Measurements from ENCODE around the gene CFAP92. TPM values are rescaled to one million over a fixed set of nuclear protein-coding genes. Genes with fewer than 3 reads are reported as not detected.
"Not testable (repeated sequence)": the region's sequence is repeated elsewhere in the genome, so short reads cannot be mapped to it uniquely, and the experiment has no call there.

CFAP92 gene
- total RNA-seq, 1 experiment from 2014 or later = not detected

DNA sequence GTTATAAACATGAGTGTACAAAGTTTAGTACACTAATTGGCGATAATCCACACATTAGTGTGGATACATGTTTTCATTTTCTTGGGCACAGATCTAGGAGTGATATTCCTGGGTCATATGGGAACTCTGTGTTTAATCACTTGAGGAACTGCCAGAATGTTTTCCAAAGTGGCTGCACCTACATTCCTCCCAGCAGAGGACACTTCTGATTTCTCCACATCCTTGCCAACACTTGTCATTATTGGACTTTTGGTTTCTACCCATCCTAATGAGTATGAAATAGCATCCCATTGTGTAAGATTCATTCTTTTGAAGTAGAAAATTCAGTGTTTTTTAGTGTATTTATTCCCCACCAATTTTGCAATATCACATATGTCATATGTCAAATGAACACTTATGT is 53.6 kb downstream of the CFAP92 start:
- no peak for DNase-seq (ENCODE audit: low read depth)

DNA sequence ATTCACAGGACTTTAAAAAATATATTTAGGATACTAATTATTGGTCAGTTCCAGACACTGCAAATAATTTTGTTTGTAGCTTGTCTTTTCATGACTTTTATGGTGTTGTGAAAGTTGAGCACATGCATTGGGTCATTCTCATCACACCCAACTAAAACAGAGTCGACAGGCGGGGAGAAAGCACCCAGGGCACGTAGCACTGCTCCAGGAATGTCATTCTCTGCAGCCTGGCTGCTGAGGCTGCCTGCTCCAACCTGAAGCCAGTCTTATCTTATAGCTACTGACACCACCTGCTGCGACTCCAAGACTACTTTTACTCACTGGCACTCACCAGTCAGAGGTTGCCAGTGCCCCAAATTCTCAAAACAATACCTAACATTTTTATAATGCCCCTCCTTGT is 57.5 kb downstream of the CFAP92 start:
- DNase-seq (ENCODE audit: low read depth) = no peak

DNA sequence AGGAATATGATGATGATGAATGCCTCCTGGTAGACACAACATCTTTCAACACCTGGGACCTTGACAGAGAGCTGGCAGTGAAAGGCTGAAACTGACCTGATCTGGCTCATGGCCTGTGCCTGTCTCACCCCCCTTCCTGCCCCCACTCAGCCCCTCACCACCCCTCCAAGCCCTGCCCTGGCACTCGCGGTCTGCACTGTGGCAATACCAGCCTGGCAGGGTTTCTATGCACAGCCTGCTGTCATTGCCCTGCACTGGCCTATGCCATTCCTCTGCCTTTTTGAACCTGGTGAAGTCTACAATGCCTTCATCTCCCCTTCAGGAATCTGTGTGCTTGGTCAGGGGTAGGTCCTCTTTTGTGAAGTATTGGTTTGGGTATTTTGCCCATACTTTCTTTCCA is 58.0 kb downstream of the CFAP92 start:
- DNase-seq (ENCODE audit: low read depth) = no peak

DNA sequence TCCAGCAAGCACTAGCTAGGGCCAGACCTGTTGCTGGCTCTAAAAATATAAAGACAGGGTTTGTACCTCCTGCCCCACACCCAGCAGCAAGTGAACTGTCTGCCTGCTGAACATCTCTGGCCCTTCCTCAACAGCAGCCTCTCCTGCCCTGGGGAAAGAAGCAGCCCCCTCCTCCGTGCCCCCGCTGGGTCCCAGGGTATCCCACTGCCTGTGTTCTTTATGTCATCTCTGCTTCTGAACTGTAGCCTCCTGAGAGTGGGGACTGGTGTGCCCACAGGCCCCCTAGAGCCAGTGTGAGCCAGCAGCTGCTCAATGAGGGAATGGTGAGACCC is 60.0 kb downstream of the CFAP92 start:
- no peak for DNase-seq (ENCODE audit: low read depth)

DNA sequence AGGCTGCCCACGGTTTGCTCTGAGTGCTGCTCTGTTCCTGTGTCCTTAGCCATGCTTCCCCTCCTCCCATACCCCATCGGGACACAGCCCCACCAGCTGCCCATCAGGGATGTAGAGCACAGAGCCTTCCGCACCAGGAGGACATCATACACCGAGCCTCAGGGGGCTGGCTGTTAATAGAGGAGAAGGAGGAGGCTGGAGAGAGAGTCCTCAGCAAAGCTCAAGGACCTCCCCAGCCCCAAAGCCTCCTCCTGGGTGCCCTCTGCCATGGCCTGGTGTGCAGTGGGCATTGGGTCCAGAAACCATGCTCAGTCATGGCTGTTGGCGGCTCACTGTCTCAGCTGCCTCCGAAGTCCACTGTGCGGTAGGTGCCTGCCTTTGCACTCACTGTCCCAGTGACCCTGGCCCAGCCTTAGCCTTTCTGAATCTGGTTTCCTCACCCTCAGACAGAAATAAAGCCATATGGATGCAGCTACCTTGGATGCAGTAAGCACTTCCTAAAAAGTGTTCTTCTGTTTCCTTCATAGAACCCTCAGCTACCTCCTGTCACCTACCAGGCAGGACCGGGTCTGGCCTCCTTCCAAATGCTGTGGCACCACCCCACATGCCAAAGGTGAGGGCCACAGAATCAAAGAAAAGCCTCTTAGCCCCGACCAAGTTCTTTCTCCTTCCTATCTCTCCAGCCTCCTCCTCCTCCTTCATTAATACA is 60.5 kb downstream of the CFAP92 start:
- DNase-seq (ENCODE audit: low read depth) = no peak

DNA sequence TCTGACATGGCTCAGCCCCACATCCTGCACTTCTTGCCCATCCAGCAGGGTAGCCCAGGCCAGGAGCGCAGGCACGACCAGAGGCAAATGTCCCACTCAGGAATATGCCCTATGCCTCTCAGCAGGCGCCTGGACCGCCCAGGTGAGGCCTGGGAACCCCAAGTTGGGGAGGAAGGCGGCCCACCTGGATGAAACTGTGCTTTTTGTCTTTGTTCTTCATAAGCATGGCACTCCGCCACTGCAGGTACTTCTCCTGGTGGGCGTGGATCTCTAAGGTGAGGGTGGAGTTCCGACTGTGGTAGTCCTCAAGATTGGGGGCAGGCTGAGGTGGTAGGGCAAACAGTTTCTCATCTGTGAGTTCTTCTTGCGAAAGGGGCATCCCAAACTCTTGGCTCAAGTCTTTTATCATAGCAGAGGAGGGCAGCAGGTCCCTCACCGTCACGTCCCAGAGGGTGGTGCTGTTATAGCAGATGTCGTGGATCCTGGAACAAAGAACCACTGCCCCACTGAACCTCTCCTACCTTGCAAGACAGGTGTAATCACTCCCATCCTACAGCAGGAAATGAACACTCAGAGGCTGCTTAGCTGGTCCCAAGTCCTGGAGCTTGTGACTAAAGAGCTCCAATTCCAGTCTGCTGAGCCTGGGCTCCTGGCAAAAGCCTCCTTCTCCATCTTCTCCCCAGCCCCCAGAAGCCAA is 61.2 kb downstream of the CFAP92 start:
- no peak for DNase-seq (ENCODE audit: low read depth)

DNA sequence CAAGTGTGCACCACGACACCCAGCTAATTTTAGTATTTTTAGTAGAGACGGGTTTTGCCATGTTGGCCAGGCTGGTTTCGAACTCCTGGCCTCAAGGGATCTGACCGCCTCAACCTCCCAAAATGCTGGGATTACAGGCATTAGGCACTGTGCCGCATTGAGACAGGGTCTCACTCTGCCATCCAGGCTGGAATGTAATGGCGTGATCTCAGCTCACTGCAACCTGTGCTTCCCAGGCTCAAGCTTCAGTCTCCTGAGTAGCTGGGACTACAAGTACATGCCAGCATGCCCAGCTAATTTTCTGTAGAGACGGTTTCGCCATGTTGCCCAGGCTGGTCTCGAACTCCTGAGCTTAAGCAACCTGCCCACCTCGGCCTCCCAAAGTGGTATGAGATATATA is 62.8 kb downstream of the CFAP92 start:
- no peak for DNase-seq (ENCODE audit: low read depth)

DNA sequence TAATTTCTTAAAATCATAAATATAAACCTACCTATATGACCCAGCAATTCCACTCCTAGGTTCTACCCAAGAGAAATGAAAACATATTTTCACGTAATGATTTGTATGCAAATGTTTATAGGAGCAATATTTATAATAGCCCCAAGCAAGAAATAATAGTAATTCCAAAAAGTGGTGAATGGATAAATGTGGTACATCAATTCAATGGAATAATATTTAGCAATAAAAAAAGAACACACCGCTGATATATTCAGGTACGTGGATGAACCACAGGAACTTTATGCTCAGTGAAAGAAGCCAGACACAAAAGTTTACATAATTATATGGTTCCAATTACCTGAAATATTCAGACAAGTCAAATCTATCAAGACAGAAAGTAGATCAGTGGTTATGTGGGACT is 64.5 kb downstream of the CFAP92 start:
- DNase-seq (ENCODE audit: low read depth) = no peak

DNA sequence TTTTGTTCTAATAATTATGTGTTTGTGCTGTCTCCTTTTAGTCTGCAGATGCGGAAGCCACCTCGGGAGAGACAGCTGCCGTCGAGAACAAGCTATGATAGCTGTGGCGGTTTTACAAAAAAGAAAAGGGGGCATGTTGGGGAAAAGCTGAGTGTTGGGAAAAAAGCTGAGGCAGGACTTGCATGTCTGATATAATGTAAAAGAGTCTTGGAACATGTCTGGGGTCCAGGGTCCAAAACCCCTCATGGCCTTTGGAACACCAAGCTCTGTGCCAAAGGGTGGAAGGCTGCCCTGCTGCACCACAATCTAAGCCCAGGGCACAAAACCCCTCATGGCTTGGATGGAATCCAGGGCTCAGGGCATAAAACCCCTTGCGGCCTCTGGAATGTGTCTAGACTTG is 69.9 kb downstream of the CFAP92 start:
- not testable (repeated sequence) for DNase-seq (ENCODE audit: low read depth)

DNA sequence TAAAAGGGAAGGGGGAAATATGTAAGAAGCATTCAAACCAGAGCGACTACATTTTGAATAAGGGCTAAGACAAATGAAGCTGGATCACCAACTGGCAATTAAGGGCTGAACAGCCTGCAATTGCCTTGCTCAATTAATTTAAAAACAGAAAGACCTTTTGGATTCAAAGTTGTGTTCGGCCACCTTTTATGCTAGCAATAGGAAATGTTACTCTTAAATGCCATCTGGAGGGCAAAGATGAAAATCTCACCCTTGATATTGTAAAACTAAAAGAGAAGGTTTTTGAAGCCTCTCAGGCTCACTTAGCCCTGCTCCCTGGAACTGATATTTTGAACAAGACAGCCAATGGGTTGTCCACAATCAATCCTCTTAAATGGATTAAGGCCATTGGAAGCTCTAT is 70.3 kb downstream of the CFAP92 start:
- DNase-seq (ENCODE audit: low read depth) = no peak

DNA sequence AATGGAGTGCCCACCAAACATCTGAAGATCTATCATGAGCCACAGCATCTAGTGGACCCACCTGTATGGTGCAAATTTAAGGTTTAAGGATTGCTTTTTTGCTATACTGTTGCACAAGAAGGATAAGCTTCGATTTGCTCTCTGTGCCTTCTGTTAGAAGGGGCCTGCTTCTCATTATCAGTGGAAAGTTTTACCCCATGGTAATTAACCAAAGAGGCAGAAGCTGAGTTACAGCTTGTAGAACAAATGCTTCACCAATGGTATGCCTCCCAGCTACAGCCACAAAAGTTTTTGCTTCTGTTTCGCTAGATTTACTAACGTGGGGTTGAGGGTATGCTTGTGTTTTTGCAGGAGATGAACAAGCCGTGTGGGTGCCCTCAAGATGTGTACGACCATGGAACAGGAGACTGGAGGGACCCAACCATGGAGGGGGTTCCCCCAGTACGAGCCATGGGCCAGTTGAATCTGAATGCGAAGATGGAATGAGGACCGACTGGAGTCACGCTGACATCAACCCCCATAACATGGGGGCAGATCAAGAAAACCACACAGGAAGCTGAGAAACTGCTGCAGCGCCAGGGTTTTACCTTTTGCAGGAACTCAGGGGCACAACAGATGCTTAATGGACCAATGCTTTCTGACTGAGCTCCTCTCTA is 70.9 kb downstream of the CFAP92 start:
- DNase-seq (ENCODE audit: low read depth) = no peak

DNA sequence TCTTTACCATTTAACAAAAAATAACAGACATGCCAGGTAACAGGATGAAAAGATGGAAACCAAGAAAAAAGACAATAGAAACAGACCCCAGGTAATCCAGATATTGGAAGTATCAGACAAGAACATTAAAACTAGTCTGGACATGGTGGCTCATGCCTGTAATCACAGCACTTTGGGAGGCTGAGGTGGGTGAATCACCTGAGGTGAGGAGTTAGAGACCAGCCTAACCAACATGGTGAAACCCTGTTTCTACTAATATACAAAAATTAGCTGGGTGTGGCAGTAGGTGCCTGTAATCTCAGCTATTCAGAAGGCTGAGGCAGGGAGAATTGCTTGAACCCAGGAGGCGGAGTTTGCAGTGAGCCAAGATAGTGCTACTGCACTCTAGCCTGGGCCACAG is 73.9 kb downstream of the CFAP92 start:
- DNase-seq (ENCODE audit: low read depth) = no peak

DNA sequence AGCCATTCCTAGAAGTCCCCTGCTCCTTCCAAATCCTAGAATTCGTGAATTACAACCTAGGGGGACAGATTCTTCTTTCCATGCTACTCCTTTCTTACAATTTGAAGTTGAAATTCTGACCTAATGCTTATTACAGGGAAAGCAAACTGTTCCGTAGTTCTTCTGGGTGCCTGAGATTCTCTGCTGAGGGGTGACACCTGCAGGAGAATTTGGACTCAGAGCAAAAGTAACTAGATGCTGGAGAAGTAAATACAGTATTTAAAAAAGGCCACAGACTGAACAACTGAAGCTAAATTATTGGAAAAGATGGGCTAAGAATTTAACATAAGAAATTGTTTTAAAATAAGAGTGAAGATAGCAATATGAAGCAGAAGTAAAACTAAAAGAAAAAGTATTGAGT is 76.6 kb downstream of the CFAP92 start:
- no peak for DNase-seq (ENCODE audit: low read depth)

DNA sequence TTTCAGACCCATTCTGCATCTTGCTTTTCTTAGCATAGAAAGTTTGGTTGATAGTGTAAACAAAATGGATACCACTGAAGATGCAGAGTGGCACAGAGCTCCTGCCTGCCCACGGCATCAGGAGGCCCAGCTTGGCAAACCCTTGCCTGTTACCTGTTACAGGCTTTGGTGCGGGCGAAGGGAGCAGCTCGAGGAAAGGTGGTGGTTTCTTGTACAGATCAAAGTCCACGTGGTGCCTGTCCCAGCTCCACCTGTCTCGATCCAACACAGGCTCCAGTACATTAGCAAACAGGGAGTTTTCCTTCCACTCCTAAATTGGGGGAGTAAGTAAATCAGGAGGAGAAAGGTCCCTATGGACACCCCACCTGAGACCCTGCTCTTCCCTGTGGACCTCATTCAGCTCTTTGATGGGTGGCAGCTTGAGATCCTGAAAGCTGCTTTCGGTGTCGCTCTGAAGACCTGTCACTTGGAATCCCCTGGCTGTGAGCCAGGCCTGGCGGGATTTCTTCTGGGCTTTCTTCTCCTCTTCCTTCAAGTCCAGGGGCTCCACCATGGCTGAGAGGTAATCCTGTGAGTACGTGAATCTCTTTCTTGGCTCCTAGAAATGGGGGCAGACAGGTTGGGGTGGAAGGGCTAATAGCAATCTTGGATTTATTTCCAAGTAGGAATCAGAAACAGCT is 78.8 kb downstream of the CFAP92 start:
- DNase-seq (ENCODE audit: low read depth) = no peak

DNA sequence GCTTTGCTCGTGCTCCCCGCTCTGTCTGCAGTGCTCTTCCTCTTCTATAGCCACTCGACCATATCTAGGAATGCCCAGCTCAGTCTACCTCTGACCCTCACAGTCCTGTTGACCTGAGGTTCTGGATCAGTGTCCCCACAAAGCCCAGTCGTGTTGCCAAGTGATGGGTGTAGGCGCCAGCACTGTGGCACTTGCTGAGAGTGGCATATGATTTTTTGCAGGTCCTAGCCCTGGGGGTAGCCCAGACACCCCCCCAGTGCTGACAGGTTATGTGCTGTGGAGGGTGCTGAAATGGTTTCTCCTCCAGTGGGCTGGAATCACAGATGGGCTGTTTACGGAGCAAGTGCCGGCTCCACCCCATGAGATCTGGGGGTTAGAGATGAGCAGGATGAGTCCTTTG is 82.0 kb downstream of the CFAP92 start:
- DNase-seq (ENCODE audit: low read depth) = no peak

DNA sequence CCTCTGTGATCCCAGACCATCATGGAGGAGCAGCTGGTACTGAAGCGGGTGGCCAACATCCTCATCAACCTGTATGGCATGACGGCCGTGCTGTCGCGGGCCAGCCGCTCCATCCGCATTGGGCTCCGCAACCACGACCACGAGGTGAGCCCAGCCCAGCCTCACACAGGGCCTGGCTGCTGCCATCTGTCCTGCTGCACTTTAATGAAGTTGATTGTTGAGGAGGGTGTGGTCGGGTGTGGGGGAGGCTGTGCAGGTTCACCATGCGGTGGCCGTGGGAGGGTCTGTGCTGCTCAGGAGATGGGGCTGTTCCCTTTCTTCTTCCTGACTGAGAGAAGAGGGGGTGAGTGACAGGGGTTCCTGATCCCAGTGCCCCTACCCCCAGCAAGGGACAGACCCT is 83.9 kb downstream of the CFAP92 start:
- no peak for DNase-seq (ENCODE audit: low read depth)

DNA sequence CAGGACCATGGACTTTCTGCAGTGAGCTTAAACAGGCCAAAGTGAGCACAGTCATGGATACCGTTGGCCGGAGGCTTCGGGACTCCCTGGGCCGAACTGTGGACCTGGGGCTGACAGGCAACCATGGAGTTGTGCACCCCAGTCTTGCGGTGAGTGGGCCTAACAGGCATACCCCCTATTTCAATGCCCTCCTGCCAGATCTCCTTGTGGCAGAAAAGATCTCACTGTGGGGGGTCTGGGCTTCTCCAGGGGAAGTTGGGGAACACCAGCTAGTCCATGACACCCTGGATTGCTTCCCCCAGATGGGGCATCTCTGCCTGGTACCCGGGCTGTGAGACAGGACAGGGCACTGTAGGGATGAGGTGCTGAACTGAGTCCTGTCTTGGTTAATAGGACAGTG is 84.9 kb downstream of the CFAP92 start:
- no peak for DNase-seq (ENCODE audit: low read depth)

DNA sequence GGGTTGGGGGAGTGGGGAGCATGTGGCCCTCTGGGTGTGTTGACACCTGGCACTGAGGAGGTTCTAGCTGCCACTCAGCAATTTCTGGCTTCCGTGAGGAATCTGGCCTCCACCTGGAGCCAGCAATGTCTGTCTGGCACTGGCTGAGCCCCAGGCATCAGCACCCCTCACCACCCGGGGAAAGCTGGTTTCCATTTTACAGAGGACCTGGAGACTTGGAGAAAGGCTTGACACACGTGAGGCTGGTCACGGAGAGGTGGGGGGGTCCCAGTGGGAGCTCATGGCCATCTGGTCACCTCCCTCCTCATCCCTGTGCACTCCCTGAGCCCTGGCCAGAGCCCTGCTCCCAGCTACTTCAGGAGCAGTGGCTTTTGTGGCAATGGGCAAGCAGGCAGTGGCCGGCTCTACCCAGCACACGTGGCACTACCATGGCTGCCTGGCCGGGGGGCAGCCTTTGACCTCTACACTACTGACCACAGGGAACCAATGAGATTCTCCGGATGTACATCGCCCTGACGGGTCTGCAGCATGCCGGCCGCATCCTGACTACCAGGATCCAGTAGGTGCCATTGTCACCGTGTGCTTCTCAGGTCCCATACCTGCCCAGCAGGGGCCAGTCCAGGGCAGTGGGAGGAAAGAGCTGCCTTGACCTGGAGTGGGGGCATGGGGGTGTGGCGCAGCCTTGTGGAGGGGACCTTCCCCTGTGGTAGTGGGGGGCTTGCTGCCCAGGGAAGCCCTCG is 86.0 kb downstream of the CFAP92 start:
- DNase-seq (ENCODE audit: low read depth) = no peak

DNA sequence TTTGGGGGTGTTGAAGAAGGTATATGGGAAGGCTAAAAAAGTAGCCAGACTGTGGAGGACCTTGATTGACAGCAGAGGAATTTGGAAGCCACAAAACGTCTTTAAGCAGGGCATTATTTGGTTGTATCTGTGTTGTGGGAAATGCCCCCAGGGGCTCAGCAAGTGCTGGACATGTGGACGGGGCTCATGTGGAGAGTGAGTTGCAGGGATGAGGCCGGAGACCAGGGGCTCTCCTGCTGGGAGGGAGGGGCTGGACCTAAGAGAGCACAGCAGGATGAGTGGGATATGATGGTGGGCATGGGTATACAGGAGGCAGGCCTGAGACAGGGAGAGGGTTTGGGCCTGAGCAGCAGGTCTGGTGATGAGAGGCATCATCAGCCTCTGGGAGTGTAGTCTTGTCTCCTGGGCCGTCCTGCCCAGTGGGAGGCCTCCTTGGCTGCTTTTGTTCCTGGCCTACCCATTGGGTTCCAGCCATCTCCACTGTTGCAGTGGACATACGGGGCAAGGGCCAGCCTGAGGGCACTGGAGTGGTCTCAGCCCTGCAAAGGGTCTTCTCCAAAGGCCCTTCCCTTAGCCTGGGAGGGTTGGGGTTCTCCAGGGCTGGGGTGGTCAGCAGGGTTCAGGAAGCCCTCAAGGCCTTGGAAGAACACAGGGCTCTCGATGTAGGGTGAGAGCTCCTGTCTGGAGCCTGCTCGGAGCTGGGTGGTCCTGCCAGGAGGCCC is 86.9 kb downstream of the CFAP92 start:
- no peak for DNase-seq (ENCODE audit: low read depth)

DNA sequence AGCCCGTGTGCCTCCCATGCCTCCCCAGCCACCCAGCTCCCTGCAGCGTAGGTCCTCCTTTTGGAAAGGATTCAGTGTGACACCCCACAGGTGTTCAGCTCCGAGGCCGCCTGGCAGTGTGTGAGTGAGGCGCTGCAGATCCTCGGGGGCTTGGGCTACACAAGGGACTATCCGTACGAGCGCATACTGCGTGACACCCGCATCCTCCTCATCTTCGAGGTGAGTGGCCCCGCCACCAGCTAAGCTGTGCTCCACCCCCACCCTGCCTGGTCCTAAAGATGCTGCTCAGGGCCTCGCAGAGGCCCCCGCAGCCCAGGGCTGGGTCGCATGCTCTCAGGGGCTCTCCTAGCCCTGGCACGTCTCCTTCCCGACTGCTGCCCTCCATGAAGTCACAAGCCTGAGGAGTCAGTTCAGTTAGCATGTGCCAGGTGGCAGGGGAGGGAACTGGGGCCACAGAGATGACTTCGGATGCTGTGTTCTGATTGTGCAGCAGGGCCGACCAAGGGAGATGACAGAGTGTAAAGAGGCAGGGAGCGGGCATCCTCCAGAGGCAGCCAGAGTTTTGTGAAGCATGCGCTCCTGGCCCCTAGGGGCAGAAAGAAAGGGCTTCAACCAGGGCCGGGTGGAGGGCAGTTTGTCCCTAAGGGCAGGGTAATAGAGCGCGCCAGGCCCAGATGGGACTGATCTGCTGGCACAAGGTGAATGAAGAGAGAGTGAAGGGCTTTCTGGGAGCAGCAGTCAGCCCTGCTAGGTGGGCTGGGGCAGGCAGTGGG is 87.7 kb downstream of the CFAP92 start:
- no peak for DNase-seq (ENCODE audit: low read depth)

Measured in HT1080 (cell line).